Measurements from ENCODE around the gene FOXJ2. TPM values are rescaled to one million over a fixed set of nuclear protein-coding genes. Genes with fewer than 3 reads are reported as not detected.
"Not testable (repeated sequence)": the region's sequence is repeated elsewhere in the genome, so short reads cannot be mapped to it uniquely, and the experiment has no call there.

The FOXJ2 gene
- 25.1 TPM for total RNA-seq
- long read RNA-seq, full-length matches to known transcripts: 1 of 16 reads
- long read RNA-seq, partial matches to known transcripts: 14 of 16 reads
- long read RNA-seq, other reads (novel, unspliced or antisense): 1 of 16 reads

- peak; percentile 92 for DNase-seq (ENCODE audit: low spot score)
- intact Hi-C loops (cut with DNase I): loop anchor here (2.0 kb wide), 1 partner anchor 48 kb away; no protein-coding TSS in a partner anchor
Measured at GRCh38 chr12:8032242-8033152, at the start of gene FOXJ2. TSS of gene FOXJ2 (plus strand) at chr12:8032716. CDS start at chr12:8039833, 7,117 bp downstream.

- intact Hi-C loops (cut with DNase I): not testable (repeated sequence)
Measured at GRCh38 chr12:7983019-7983418, 49.5 kb upstream of the FOXJ2 start.

DNA sequence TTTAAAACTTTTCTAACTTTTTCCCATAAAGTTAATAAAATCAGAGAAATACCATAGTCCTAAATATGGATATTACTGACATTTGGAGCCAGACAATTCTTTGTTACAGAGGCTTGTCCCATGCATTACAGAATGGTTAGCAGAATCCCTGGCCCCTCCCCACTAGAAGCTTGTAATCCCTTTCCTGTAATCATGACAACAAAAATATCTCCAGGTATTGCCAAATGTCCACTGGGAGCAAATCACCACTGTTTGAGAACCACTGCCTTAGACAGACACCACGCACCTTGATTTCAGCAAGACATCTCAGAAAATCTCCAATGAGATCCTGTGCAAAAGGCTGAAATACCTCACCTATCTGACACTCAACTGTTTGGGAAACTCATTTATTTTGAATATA is 49.1 kb upstream of the FOXJ2 start:
- intact Hi-C loops (cut with DNase I); DNase-seq (ENCODE audit: low spot score): not testable (repeated sequence)

More at GRCh38 chr12:7983019-7983418, 49.5 kb upstream of the FOXJ2 start:
- DNase-seq (ENCODE audit: low spot score): not testable (repeated sequence)

GRCh38 chr12:7984900-7985299 is 47.6 kb upstream of the FOXJ2 start:
- intact Hi-C loops (cut with DNase I): no loop called here
- no peak for DNase-seq (ENCODE audit: low spot score)

GRCh38 chr12:7985802-7986418 is 46.6 kb upstream of the FOXJ2 start:
- intact Hi-C loops (cut with DNase I): no loop called here
- DNase-seq (ENCODE audit: low spot score): no peak

DNA sequence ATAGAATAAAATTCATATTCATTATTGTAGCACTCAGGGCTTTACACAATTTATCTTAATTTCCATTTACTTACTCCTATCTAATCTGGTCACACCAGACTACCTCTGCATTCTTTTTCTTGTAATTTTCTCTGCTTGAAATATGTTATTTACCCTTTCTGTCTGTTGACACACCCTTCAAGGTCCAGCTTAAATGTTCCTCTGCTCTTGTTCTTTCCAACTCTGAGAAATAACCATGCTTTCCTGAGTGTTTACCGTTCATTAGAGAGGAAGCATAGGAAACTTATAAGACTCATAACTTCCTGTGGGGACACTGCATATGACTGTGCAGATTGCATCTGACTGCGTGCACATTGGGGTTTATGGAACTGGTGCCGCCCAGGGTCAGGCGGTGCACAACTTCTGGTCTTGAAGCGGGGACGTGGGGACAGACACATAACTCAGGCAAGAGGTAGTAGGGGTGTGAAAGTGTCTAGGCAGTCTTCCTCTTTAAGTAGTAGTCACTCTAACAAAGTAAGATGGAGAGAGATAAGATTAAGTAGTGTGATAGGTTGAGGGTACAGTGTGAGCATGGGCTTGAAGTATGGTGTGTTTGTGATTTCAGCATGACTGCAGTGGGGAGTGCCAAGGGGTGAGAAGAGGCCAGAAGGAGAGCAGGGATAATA is 42.6 kb upstream of the FOXJ2 start:
- intact Hi-C loops (cut with DNase I): loop anchor here (5.0 kb wide), 1 partner anchor 128 kb away; no protein-coding TSS in a partner anchor
- DNase-seq (ENCODE audit: low spot score): peak; percentile 91

GRCh38 chr12:7991535-7991934 is 41.0 kb upstream of the FOXJ2 start:
- intact Hi-C loops (cut with DNase I): loop anchor here (5.0 kb wide), 1 partner anchor 129 kb away; no protein-coding TSS in a partner anchor
- DNase-seq (ENCODE audit: low spot score): no peak

- no peak for DNase-seq (ENCODE audit: low spot score)
- intact Hi-C loops (cut with DNase I): loop anchor here (1.0 to 5.0 kb wide), 2 partner anchors 61 to 132 kb away; no protein-coding TSS in a partner anchor
Measured at GRCh38 chr12:7994731-7995205, 37.7 kb upstream of the FOXJ2 start.

GRCh38 chr12:7995266-7995963 is 37.1 kb upstream of the FOXJ2 start:
- peak; percentile 92 for DNase-seq (ENCODE audit: low spot score)
- intact Hi-C loops (cut with DNase I): loop anchor here (1.0 kb wide), 1 partner anchor 62 kb away; no protein-coding TSS in a partner anchor

DNA sequence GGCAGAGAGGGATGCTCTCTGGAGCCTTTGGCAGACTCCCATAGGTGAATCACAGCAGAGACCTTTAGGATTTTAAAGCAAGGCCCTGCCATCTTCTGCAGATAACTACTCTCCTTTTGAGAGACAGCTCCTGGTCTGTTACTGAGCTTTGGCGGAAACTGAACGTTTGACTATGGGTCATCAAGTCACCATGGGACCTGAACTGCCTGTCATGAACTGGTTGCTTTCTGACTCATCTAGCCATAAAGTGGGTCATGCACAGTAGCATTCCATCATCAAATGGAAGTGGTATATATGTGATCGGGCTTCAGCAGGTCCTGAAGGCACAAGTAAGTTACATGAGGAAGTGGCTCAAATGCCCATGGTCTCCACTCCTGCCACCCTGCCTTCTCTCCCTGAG is 31.7 kb upstream of the FOXJ2 start:
- DNase-seq (ENCODE audit: low spot score); intact Hi-C loops (cut with DNase I): not testable (repeated sequence)

GRCh38 chr12:8001496-8001895 is 31.0 kb upstream of the FOXJ2 start:
- DNase-seq (ENCODE audit: low spot score); intact Hi-C loops (cut with DNase I): not testable (repeated sequence)

DNA sequence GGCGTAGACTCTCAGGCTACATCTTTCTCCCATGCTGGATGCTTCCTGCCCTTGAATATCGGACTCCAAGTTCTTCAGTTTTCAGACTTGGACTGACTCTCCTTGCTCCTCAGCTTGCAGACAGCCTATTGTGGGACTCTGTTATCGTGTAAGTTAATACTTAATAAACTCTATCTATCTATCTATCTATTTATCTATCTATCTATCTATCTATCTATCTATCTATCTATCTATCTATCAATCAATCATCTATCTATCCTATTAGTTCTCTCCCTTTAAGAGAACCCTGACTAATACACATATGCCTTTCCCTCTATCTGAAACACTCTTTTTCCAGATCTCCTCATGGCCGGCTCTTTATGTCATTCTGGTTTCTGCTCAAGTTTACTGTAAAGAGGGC is 27.6 kb upstream of the FOXJ2 start:
- DNase-seq (ENCODE audit: low spot score); intact Hi-C loops (cut with DNase I): not testable (repeated sequence)

GRCh38 chr12:8011331-8011730 is 21.2 kb upstream of the FOXJ2 start:
- intact Hi-C loops (cut with DNase I): no loop called here

GRCh38 chr12:8012651-8013309 is 19.7 kb upstream of the FOXJ2 start:
- DNase-seq (ENCODE audit: low spot score): no peak
- intact Hi-C loops (cut with DNase I): no loop called here

More at GRCh38 chr12:8011331-8011730, 21.2 kb upstream of the FOXJ2 start:
- no peak for DNase-seq (ENCODE audit: low spot score)

DNA sequence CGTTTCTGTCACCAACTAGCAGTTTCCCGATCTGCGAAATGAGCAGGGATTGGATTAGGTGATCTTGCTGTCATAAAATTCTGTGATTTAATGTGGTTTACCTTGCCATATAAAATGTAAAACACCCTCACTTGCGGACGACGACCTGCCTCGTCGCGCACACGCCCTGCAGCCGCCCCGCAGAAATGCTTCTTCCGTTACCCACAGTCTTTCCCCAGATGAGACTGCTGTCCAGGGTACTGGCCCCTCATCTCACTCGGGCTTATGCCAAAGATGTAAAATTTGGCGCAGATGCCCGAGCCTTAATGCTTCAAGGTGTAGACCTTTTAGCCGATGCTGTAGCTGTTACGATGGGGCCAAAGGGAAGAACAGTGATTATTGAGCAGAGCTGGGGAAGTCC is 17.7 kb upstream of the FOXJ2 start:
- intact Hi-C loops (cut with DNase I): no loop called here
- DNase-seq (ENCODE audit: low spot score): no peak

DNA sequence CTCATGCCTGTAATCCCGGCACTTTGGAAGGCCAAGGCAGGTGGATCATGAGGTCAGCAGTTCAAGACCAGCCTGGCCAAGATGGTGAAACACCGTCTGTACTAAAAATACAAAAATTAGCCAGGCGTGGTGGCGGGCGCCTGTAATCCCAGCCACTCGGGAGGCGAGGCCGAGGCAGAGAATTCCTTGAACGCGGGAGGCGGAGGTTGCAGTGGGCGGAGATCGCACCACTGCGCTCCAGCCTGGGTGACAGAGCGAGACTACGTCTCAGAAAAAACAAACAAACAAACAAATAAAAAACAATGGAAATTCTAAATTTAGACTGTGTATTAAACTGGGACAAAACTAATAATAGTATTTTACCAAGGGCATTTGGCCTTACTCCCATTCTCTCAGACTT is 14.3 kb upstream of the FOXJ2 start:
- DNase-seq (ENCODE audit: low spot score); intact Hi-C loops (cut with DNase I): not testable (repeated sequence)

DNA sequence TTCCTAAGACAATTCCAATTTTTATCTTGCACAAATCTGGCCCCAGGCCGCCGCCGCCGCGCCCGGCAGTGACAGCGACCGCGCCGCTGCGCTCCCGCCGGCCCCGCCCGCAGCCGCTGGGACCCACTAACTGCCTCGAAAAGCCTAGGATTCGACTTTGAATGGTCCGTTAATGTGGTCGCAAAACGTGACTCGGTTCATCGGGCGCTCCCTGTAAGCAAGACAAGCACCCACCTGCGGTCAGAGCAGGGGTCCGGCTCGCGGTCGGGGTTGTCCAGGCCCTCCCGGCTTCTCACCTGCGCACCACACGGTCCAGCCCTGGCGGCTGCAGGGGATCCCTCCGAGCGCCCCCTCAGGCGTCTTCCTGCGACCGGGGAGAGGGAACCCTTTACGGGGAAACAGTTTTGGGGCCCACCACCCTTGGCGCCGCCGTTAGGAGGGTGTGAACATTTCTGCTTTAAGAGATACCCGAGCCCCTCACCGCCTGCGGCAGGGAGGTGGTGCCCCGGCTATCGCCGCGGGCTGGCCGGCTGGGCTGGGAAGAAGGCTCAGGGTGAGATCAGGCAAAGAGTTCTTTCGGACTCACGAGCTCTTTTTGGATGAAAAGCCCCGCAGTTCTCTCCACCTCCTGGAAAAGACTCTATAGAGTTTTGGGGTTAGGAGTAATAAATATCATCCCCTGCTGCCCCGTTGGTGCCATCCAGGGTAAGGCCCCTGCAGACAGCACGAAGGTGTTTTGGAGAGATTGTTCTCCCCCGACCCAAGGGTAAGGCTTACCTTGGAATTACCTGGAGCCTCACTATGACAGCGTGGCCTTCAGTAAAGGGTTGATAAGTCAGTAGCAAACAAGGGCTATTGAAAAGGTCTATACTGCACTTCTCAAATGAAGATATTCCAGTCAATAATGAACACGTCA is 13.6 kb upstream of the FOXJ2 start:
- intact Hi-C loops (cut with DNase I): no loop called here
- no peak for DNase-seq (ENCODE audit: low spot score)

All from cardiac septum (tissue), 1 donor.